ENCODE measurements around the gene GEN1. TPM values are rescaled to one million over a fixed set of nuclear protein-coding genes. Genes with fewer than 3 reads are reported as not detected.

Gene GEN1
- total and polyA plus RNA-seq, 2 of the 13 experiments (the other 11 are each of a cell fraction or from before 2014, with no cell fraction given), result 9.9 to 27.1 TPM

- Histone ChIP-seq H3K27ac (ENCODE audit: extremely low read length, insufficient read depth, low read length) (no peak overlapping the region), H3K27me3 (ENCODE audit: control insufficient read depth in 1 of 2, insufficient read depth in 2 of 2, low read length in 2 of 2) (no peaks in the 10 kb centered on the region), H3K4me2 (ENCODE audit: low read depth, low read length) (no peak overlapping the region), H3K79me2 (ENCODE audit: insufficient read depth, low read length) (no peaks in the 10 kb centered on the region), H3K36me3 (replicated peaks in 1 of 2; ENCODE audit: control insufficient read depth in 1 of 2, insufficient read depth in 2 of 2, low read length in 2 of 2) (peaks cover 22 to 66% of the 10 kb centered on the region in 2 experiments), H2AFZ (ENCODE audit: low read length) (no peak overlapping the region), H3K9ac (ENCODE audit: insufficient read depth, low read depth, low read length) (no peak overlapping the region), H3K4me3 (replicated peaks in 1 of 3; ENCODE audit: insufficient read depth in 1 of 3, low read depth in 2 of 3, low read length in 3 of 3) (no peak overlapping the region), H4K20me1 (ENCODE audit: insufficient read depth, low read length) (no peaks in the 10 kb centered on the region), H3K4me1 (ENCODE audit: insufficient read depth, low read length) (no peaks in the 10 kb centered on the region), H3K9me3 (ENCODE audit: low read length) (no peaks in the 10 kb centered on the region)
- CTCF ChIA-PET (ENCODE audit: low intra/inter-chr PET ratio, low total read pairs), result no interaction called here
- intact Hi-C loops (cut with micrococcal nuclease; ENCODE audit: unreplicated experiment), result no loop called here
- TF ChIP-seq ELF4 (CRISPR knock-in tag; IDR thresholded peaks at IDR 0.05; ENCODE audit: borderline replicate concordance) (no peak), ATF7-NPFF (CRISPR knock-in tag; IDR thresholded peaks at IDR 0.05; ENCODE audit: low read depth) (no peak), TSC22D2 (CRISPR knock-in tag; IDR thresholded peaks at IDR 0.05; ENCODE audit: borderline replicate concordance) (no peak), ZNF776 (CRISPR knock-in tag; IDR thresholded peaks at IDR 0.05) (no peak), AGO2 (optimal IDR thresholded peaks at IDR 0.05; ENCODE audit: low read depth, low read length) (no peak), ZNF557 (CRISPR knock-in tag; IDR thresholded peaks at IDR 0.05) (no peak)
- TF ChIP-seq, protein P1, sequence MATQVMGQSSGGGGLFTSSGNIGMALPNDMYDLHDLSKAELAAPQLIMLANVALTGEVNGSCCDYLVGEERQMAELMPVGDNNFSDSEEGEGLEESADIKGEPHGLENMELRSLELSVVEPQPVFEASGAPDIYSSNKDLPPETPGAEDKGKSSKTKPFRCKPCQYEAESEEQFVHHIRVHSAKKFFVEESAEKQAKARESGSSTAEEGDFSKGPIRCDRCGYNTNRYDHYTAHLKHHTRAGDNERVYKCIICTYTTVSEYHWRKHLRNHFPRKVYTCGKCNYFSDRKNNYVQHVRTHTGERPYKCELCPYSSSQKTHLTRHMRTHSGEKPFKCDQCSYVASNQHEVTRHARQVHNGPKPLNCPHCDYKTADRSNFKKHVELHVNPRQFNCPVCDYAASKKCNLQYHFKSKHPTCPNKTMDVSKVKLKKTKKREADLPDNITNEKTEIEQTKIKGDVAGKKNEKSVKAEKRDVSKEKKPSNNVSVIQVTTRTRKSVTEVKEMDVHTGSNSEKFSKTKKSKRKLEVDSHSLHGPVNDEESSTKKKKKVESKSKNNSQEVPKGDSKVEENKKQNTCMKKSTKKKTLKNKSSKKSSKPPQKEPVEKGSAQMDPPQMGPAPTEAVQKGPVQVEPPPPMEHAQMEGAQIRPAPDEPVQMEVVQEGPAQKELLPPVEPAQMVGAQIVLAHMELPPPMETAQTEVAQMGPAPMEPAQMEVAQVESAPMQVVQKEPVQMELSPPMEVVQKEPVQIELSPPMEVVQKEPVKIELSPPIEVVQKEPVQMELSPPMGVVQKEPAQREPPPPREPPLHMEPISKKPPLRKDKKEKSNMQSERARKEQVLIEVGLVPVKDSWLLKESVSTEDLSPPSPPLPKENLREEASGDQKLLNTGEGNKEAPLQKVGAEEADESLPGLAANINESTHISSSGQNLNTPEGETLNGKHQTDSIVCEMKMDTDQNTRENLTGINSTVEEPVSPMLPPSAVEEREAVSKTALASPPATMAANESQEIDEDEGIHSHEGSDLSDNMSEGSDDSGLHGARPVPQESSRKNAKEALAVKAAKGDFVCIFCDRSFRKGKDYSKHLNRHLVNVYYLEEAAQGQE (IDR thresholded peaks at IDR 0.05; ENCODE audit: borderline replicate concordance in 1 of 2, low read depth in 1 of 2, low read length in 2 of 2), result no peak
- TF ChIP-seq, protein P2, sequence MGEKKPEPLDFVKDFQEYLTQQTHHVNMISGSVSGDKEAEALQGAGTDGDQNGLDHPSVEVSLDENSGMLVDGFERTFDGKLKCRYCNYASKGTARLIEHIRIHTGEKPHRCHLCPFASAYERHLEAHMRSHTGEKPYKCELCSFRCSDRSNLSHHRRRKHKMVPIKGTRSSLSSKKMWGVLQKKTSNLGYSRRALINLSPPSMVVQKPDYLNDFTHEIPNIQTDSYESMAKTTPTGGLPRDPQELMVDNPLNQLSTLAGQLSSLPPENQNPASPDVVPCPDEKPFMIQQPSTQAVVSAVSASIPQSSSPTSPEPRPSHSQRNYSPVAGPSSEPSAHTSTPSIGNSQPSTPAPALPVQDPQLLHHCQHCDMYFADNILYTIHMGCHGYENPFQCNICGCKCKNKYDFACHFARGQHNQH (CRISPR knock-in tag; IDR thresholded peaks at IDR 0.05), result no peak
- TF ChIP-seq, protein P3, sequence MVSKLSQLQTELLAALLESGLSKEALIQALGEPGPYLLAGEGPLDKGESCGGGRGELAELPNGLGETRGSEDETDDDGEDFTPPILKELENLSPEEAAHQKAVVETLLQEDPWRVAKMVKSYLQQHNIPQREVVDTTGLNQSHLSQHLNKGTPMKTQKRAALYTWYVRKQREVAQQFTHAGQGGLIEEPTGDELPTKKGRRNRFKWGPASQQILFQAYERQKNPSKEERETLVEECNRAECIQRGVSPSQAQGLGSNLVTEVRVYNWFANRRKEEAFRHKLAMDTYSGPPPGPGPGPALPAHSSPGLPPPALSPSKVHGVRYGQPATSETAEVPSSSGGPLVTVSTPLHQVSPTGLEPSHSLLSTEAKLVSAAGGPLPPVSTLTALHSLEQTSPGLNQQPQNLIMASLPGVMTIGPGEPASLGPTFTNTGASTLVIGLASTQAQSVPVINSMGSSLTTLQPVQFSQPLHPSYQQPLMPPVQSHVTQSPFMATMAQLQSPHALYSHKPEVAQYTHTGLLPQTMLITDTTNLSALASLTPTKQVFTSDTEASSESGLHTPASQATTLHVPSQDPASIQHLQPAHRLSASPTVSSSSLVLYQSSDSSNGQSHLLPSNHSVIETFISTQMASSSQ (IDR thresholded peaks at IDR 0.05; ENCODE audit: low read depth), result no peak
- TF ChIP-seq, protein P3 (CRISPR knock-in tag; IDR thresholded peaks at IDR 0.05; ENCODE audit: borderline replicate concordance), result no peak
- ATAC-seq, result no peak
- DNase-seq (ENCODE audit: low spot score), result no peak
- in situ Hi-C loops (cut with HindIII; ENCODE audit: extremely low pct_ligation_motif_present, low pct_unique_long_range_greater_than_20kb), result loop anchor here (10.0 kb wide), 1 partner anchor 665 kb away; no protein-coding TSS in a partner anchor
- no peak for FAIRE-seq
- 94% methylated on average over 2 of the region's 2 CpGs for WGBS (ENCODE audit: low lambda C conversion rate)
- BruUV-seq (replicated peaks), result no TSS peak
- POLR2A ChIA-PET, result no interaction called here
Measured at GRCh38 chr2:17709897-17710296, 44.0 kb upstream of the GEN1 start.

Measured in HepG2 (cell line).